Stimulated activated effector memory CD8-positive, alpha-beta T cell treated with anti-CD3 and anti-CD28 coated beads, Interleukin-12 subunit alpha, Interleukin-12 subunit beta, amount 100 ng/mL, for 72 hours (primary cell): ENCODE results near the gene RHBDL1.
"Not testable (repeated sequence)": the region's sequence is repeated elsewhere in the genome, so short reads cannot be mapped to it uniquely, and the experiment has no call there.

Experiments used
- ATAC-seq: fragments of 150-1000 bp; cut with Tn5 transposase; 2 replicates; pipeline ENCODE4 v1.10.0; 2021
- DNase-seq, 2 donors: peaks; one replicate each; pipeline ENCODE4 v3.0.0; 2021 to 2022; ENCODE audit warnings: low spot score in 2 of 2
- H3K27ac Mint-ChIP-seq: one replicate; pipeline ENCODE4 v1.8.0; 2022; ENCODE audit warnings: mild to moderate bottlenecking, mixed read lengths
- H3K36me3 Mint-ChIP-seq: one replicate; pipeline ENCODE4 v1.8.0; 2022; ENCODE audit warnings: mild to moderate bottlenecking, mixed read lengths
- H3K4me1 Mint-ChIP-seq: one replicate; pipeline ENCODE4 v1.8.0; 2022; ENCODE audit warnings: mixed read lengths
- H3K4me3 Mint-ChIP-seq: one replicate; pipeline ENCODE4 v1.8.0; 2022; ENCODE audit warnings: mild to moderate bottlenecking, mixed read lengths
- H3K9me3 Mint-ChIP-seq: one replicate; pipeline ENCODE4 v1.8.0; 2022; ENCODE audit warnings: mixed read lengths

RHBDL1 gene

DNA sequence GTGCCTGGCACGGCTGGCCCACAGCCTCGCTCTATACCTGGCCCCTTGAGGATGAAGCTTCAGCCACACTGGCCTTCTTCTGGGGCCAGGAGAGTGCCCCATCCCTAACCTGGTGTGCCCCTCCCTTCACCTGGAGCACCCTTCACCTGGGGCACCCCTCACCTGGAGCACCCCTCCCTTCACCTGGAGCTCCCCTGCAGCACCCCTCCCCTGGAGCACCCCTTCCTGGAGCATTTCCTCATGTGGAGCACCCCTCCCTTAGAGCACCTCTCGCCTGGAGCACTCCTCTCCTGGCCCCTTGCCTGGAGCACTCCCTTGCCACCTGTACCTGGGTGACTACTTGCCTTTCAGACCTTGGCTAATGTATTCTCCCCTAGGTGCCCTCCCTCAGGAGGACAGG, 32.5 kb downstream of the RHBDL1 start:
- no peak for DNase-seq
- Mint-ChIP-seq H3K9me3 (no peaks in the 10 kb centered on the region), H3K4me1 (peaks cover 5% of the 10 kb centered on the region), H3K27ac (no peak overlapping the region), H3K4me3 (no peak overlapping the region), H3K36me3 (no peaks in the 10 kb centered on the region)
- no peak for ATAC-seq

DNA sequence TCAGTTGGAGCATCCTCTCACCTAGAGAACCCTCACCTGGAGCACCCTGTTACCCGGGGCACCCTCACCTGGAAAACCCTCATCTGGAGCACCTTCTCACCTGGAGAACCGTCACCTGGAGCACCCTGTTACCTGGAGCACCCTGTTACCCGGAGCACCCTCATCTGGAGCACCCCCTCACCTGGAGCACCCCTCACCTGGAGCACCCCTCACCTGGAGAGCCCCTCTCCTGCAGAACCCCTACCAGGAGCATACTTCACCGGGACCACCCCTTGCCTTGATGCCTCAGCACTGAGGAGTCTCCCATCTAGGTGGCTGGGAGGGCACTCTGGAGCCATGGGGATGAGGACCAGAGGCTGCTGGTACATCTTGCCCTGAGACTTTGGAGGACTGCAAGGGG, 33.5 kb downstream of the RHBDL1 start:
- H3K27ac Mint-ChIP-seq = no peak overlapping the region

DNA sequence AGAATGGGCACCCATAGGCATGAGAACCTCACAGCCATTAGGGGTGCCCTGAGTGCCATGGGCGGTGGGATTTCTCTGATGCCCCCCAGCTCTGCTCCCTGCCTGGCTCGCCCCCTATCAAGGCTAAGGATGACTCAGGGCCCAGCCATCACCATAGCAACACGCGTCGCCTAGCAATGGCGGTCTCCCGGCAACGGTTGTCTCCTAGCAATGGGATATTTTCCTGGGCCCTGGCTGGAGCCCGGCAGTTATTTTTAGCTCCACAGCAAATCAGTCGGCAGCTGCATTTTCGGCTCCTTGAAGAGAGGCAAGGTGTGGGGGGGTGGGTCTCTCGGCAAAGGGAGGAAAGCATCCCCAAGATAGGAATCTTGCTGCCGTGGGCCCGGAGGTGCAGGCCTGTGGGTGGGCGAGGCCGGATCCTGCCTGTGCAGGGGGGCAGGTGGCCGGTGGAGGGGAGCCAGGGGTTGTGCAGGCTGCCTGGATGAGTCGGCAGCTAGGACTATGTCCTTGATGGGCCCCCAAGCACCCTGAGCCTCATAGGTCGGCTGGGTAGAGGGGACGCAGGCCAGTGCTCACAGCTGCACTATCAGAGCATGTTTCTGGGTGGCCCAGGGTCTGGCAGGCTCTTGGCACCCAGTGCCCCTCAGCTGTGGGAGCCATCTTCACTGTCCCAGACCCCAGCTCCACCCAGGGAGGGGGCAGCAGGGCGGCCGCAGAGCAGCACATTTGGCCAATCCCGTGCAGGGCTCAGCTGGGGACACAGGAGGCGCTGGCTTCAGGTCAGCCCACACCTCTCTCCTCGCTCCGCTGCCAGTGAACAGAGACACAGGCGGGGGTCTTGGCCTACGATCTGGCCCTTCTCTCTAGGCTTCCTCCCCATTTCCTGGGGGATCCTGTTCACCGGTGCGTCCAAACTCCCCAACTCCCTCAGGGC, 34.4 kb downstream of the RHBDL1 start:
- Mint-ChIP-seq H3K4me3 (no peak overlapping the region), H3K36me3 (no peaks in the 10 kb centered on the region), H3K4me1 (peaks cover 5% of the 10 kb centered on the region), H3K9me3 (no peaks in the 10 kb centered on the region), H3K27ac (no peak overlapping the region)
- ATAC-seq (no peak), DNase-seq (no peak)

More for the DNA sequence above, 33.5 kb downstream of the RHBDL1 start:
- Mint-ChIP-seq H3K36me3 (no peaks in the 10 kb centered on the region), H3K4me3 (no peak overlapping the region), H3K9me3 (no peaks in the 10 kb centered on the region), H3K4me1 (peaks cover 5% of the 10 kb centered on the region)
- ATAC-seq = no peak
- DNase-seq = no peak

DNA sequence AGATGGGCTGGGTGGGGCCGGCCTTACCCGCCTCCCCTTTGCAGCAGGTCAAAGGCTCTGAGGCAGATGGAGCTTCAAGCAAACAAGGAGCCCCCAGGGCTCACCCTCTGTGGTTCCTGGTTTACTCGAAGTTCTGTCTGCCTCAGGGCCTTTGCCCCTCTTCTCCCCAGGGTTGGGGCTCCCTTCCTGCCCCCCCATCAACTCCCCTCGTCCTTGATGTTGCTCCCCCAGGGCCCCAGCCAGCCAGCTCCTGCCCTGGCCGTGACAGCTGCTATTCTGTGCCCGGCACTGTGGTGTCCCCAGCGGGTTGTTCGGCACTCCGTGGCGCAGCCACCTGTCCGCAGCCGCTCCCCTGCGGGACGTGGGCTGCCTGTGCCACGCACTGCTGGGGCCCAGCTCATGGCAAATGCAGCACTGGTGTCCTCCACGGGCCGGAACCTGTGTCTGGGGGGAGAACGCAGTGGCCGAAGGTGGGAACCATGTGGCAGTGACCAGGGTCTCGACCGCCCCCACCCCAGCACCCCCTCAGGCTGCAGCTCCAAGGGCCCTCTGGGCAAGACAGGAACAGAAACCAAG, 35.1 kb downstream of the RHBDL1 start:
- no peak for ATAC-seq
- Mint-ChIP-seq H3K4me1 (peaks cover 5% of the 10 kb centered on the region), H3K4me3 (no peak overlapping the region), H3K36me3 (no peaks in the 10 kb centered on the region), H3K9me3 (no peaks in the 10 kb centered on the region), H3K27ac (no peak overlapping the region)
- no peak for DNase-seq

DNA sequence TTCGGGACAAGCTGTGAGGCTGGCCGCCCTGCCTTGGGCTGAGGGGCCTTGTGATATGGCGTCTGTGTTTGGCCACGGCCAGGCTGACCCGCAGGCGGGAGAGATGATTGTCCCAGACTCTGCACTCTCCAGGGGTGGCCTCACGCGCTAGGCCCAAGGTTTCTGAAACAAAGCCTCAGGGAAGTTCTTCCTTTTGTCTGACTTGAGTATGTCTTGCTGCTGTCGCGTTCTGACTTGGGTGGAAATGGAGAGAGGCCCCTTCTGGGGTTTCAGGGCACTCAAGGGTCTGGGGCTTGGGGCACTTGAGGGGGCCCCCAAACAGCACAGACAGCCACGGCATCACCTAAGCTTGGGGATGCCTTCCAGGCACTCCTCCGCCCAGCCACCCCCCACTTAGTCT, 35.6 kb downstream of the RHBDL1 start:
- Mint-ChIP-seq H3K4me3 (no peak overlapping the region), H3K36me3 (no peaks in the 10 kb centered on the region), H3K4me1 (peaks cover 6% of the 10 kb centered on the region), H3K27ac (no peak overlapping the region), H3K9me3 (no peaks in the 10 kb centered on the region)
- ATAC-seq = no peak
- no peak for DNase-seq

DNA sequence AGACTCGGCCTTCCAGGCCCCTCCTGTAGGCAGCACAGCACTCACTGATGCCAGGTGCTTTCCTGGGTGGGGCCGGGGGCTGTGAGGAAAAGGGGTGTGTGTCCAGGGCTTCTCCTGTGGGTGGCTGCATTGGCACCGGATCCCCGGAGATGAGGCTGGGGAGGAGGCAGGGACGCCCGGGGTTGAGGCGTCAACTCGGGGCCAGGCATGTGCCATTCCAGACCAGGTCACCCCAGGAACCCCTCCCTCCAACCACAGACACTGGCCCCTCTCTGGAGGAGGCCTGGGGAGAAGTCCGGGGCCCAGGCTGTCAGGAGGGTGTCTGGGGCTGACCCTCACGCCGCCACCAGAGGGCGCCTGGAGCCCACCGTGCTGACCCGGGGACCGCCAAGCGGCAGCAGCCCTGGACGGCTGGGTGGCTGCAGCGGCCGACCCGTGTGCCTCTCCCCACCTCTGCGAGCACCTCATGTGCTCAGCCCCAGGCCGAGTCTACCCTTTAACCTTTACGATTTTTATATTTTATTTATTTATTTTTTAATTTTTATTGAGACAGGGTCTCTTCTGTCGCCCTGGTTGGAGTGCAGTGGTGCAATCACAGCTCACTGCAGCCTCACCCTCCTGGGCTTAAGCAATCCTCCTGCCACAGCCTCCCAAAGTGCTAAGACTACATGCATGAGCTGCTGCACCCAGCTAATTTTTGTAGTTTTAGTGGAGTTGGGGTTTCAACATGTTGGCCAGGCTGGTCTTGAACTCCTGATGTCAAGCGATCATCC, 36.3 kb downstream of the RHBDL1 start:
- ATAC-seq (peak; percentile 70), DNase-seq (peak; percentile 89 to 91)
- Mint-ChIP-seq H3K4me3 (no peak overlapping the region), H3K27ac (no peak overlapping the region), H3K9me3 (no peaks in the 10 kb centered on the region), H3K36me3 (peaks cover 4% of the 10 kb centered on the region), H3K4me1 (peaks cover 11% of the 10 kb centered on the region)

DNA sequence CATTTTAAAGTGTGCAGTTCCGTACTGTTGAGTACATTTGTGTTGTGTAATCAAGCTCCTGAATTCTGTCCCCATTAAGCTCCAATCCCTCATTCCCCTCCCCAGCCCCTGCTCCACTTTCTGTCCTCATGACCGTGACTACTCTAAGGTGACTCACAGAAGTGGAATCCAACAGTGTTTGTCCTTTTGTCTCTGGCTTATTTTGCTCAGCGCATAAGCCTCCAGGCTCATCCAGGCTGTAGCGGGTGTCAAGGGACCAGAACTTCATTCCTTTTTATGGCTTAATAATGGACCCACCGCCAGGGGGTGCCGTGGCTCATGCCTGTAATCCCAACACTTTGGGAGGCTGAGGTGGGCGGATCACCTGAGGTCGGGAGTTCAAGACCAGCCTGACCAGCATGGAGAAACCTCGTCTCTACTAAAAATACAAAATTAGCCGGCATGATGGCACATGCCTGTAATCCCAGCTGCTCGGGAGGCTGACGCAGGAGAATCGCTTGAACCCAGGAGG, 37.3 kb downstream of the RHBDL1 start:
- DNase-seq = peak; percentile 43 to 79
- H3K4me3 Mint-ChIP-seq, H3K27ac Mint-ChIP-seq, H3K9me3 Mint-ChIP-seq, H3K36me3 Mint-ChIP-seq, ATAC-seq: not testable (repeated sequence)
- H3K4me1 Mint-ChIP-seq = peaks cover 11% of the 10 kb centered on the region

DNA sequence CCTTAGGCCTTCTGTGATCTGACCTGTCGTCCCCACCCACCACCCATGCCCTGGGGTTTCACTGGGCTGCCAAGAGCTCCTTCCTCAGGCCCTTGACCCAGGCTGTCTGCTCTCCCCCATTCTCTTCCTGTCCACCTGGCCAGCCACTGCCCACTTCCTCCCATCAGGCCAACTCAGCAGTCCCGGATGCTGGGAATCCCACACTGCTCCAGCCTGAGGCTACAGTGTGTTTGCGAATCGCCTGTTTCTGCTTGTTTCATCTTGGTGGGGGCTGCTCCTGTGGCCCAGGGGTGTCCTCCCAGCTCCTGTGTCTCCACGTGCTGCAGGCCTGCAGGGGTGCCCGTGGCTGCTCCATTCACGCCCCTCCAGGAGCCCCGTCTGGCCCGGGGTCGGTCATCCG, 38.6 kb downstream of the RHBDL1 start:
- no peaks in the 10 kb centered on the region for H3K9me3 Mint-ChIP-seq
- DNase-seq (no peak), ATAC-seq (no peak)
- H3K36me3 Mint-ChIP-seq = peaks cover 5% of the 10 kb centered on the region
- peaks cover 13% of the 10 kb centered on the region for H3K4me1 Mint-ChIP-seq
- peak overlapping the region; percentile 22 for H3K4me3 Mint-ChIP-seq
- H3K27ac Mint-ChIP-seq = no peak overlapping the region

DNA sequence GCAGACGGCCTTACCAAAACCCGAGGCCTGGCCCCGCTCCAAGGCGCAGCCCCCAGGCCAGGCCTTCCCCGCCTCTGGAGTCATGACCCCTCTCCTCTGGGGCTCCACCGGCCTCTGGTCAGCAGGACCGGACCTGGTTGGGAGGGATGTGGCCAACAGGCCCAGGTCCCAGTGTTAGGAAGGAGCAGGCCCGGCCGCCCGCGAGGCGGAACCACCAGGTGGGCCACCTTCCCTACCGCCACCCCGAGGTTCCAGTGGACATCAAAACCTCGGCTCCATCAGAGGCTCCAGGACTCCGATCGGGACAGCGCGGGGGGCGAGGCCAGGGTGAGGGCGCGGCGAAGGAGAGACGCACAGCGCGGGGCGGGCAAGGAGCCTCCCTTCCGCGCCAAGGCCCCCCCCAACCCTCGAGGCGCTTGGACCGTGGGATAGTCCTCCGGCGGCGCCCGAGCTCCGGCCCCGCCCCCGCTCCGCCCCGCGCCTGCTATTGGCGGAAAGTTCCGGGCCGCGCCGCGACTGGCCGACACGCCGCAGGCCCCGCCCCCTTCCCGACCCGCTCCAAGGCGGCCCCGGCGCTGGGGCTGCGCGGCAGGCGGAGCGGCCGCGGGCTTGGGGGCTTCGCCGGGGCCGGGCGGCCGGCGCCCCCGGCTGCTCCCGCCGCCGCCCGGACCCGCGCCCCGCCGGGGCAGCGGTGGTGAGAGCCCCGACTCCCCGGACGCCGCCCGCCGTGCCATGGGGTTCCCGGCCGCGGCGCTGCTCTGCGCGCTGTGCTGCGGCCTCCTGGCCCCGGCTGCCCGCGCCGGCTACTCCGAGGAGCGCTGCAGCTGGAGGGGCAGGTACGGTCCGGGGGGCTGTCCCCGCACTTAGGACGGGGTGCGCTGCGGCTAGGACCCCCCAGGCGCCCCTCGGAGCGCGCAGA, 39.3 kb downstream of the RHBDL1 start, which contains the start of gene METRN:
TSS of gene METRN (plus strand) at position 561 of the 919 bp plus-strand sequence. CDS start at position 733, 172 bp downstream.
- Mint-ChIP-seq H3K27ac (no peak within 1 kb of the TSS), H3K4me3 (peak within 1 kb of the TSS; percentile 61), H3K36me3 (peaks cover 7% of the 10 kb centered on the region), H3K4me1 (peaks cover 20% of the 10 kb centered on the region), H3K9me3 (no peaks in the 10 kb centered on the region)
- ATAC-seq = peak; percentile 86
- DNase-seq = peak; percentile 90 to 94

DNA sequence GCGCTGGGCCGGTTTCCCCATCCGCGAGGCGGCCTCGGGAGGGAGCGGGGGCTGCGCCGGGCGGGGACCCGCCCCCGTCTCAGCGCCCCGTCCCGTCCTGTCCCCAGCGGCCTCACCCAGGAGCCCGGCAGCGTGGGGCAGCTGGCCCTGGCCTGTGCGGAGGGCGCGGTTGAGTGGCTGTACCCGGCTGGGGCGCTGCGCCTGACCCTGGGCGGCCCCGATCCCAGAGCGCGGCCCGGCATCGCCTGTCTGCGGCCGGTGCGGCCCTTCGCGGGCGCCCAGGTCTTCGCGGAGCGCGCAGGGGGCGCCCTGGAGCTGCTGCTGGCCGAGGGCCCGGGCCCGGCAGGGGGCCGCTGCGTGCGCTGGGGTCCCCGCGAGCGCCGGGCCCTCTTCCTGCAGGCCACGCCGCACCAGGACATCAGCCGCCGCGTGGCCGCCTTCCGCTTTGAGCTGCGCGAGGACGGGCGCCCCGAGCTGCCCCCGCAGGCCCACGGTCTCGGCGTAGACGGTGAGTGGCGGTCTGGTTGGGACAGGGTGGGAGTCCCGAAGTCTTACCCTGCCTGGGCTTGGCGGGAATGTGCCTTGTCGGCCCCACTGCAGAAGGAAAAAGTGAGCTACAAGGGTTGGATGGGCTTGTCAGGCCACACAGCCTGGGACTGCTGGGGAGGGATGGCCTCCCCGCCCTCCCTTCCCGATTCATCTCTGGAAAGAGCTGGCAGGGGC, 40.2 kb downstream of the RHBDL1 start:
- Mint-ChIP-seq H3K4me1 (peaks cover 27% of the 10 kb centered on the region), H3K36me3 (peaks cover 15% of the 10 kb centered on the region), H3K27ac (no peak overlapping the region), H3K4me3 (peak overlapping the region; percentile 61), H3K9me3 (no peaks in the 10 kb centered on the region)
- peak in 1 of 2 donors; percentile 79 for DNase-seq
- ATAC-seq = peak; percentile 24

DNA sequence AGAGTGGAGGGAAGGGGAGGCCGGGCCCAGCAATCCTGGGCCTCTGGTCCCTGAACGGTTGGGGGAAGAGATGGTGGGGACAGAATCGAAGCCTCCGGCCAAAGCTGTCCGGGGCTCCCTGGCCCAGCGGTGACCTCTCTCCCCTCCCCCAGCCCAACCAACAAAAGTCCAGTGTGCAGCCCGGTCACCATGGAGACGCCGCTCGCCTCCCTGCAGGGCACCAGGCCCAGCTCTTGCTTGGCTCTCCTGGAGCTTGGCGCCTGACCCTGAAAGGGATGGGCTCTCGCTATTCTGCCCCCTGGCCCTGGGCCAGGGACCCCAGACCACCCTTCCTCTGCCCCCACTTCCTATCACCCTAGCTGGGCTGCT, 40.7 kb downstream of the RHBDL1 start:
- peaks cover 15% of the 10 kb centered on the region for H3K36me3 Mint-ChIP-seq

DNA sequence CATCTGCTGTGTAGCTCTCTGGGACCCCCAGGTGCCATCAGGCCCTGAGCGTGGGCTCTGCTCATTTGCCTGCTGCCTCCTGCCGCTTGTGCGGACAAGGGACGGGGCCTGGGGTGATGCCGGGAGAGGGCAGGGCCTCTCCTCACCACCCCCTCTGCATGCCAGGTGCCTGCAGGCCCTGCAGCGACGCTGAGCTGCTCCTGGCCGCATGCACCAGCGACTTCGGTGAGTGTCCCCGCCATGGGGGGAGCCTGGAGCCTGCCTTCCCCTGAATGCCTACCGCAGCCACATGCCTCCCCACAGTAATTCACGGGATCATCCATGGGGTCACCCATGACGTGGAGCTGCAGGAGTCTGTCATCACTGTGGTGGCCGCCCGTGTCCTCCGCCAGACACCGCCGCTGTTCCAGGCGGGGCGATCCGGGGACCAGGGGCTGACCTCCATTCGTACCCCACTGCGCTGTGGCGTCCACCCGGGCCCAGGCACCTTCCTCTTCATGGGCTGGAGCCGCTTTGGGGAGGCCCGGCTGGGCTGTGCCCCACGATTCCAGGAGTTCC, 41.4 kb downstream of the RHBDL1 start:
- H3K27ac Mint-ChIP-seq = no peak overlapping the region
- H3K4me1 Mint-ChIP-seq = peaks cover 29% of the 10 kb centered on the region
- peak overlapping the region; percentile 61 for H3K4me3 Mint-ChIP-seq
- H3K36me3 Mint-ChIP-seq = peaks cover 15% of the 10 kb centered on the region
- H3K9me3 Mint-ChIP-seq = no peaks in the 10 kb centered on the region
- DNase-seq = no peak
- ATAC-seq = no peak

More for the DNA sequence above, 40.7 kb downstream of the RHBDL1 start:
- DNase-seq (no peak), ATAC-seq (no peak)
- Mint-ChIP-seq H3K4me3 (peak overlapping the region; percentile 61), H3K27ac (no peak overlapping the region), H3K4me1 (peaks cover 27% of the 10 kb centered on the region), H3K9me3 (no peaks in the 10 kb centered on the region)

DNA sequence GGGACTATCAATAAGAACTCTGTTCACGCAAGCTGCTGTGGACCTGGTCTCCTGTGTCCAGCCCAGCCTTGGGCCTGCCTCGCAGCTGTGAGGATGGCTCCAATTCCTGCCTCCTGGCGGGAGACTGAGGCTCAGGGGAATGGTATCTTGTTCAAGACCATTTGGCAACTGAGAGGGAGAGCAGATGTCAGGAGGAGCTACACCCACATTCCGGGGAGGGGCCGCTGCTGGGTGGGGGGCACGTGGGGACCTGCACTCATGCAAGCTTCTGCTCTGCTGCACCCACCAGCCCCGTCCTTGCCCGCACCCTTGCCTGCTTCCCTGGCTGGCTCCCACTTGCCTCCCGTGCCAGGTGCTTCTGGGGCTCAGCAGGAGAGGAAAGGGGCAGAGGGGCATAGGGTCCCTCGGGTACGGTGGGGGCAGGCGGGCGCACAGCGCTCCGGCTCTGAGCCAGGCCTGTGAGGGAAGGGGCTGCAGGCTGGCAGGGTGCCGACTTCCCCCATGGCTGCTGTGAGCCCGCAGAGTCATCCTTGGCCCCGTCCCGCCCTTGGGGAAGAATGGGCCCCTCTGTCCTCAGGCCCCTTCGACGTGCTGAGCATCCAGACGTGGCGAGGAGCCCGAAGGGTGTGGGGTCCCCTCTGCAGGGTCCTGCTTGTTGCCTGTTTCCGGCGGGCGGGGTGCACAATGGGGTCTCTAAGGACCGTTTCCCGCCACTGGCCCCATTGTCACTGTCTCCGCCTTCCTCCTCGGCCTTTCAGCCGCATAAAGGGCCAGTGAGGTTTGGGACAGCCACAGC, 42.2 kb downstream of the RHBDL1 start:
- Mint-ChIP-seq H3K4me3 (no peak overlapping the region), H3K27ac (no peak overlapping the region), H3K36me3 (peaks cover 15% of the 10 kb centered on the region), H3K4me1 (peaks cover 30% of the 10 kb centered on the region), H3K9me3 (no peaks in the 10 kb centered on the region)
- no peak for DNase-seq
- no peak for ATAC-seq
